ENCODE data around the gene ZNF579.
"Not testable (repeated sequence)": the region's sequence is repeated elsewhere in the genome, so short reads cannot be mapped to it uniquely, and the experiment has no call there.

ZNF579 gene

DNA sequence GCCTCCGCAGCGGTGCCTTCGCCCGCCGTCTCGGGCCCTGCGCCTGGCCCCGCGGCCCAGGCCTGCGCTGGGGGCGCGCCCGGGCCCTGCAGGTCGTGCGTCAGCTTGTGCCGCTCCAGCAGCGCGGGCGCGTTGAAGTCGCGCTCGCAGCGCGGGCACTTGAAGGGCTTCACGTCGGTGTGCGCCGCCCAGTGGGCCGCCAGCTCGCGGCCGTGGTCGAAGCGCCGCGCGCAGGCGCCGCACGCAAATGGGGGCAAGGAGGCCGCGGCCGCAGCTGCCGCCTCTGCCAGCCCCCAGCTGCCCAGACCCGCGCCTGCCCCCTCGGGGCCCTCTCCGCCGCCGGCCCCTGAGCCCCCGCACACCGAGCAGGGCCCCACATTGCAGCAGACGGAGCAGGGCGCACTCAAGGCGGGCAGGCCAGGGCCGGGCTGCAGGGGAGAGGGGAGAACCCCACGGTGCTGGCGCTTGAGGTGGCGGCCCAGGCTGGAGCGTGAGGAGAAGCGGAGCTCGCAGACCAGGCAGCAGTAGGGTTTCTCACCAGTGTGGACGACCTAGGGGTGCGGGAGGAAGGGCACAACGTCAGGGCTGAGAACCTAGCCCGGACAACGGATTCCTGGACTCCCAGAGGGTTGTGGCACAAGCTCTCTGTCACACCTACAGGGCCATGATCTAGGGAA is 12.6 kb upstream of the ZNF579 start:
- DNase-seq (ENCODE audit: low spot score), result no peak

DNA sequence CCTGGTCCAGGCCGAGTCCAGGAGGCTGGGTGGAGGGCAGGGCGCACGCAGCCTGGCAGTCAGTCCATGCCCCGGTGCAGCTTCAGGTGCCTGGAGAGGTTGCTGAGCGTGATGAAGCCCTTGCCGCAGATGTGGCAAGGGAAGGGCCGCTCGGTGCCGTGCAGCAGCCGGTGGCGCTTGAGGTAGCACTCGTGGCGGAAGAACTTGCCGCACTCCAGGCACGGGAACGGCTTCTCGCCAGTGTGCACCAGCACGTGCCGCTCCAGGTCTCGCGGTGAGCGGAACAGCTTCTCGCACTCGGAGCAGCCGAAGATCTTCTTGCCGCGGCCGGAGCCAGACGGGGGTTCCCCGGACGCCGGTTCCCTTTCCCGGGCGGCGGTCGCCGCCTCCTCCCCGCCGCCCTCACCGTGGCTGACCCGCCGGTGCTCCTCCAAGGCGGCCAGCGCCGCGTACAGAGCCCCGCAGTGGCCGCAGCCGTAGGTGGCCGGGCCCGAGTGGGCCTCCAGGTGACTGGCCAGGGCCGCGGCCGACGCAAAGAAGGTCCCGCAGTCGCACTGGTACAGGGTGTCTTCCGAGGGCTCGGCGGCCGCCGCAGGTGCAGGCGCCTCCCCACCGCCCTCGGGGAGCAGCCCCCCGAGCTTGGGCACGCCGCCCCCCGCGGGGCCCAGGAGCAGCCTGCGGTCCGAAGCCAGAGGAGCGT is 11.9 kb upstream of the ZNF579 start:
- DNase-seq (ENCODE audit: low spot score), result no peak

DNA sequence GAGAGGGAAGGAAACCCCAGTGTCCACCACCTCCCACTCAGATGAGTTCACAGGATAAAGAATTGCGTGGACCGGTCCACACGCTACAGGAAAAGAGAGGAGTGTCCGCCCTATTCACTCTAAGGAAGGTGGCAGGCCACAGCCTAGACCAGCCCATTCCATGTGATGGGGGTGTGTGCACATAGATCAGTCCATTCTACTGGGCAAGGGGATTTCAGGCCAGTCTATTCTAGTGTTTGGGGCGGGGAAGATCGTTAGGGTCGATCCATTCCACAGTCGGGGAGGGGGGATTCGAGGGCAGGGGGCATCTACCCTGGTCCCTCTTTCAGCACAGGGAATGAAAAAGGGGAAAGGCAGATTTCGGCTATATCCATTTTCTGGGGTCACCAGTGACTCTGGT is 10.9 kb upstream of the ZNF579 start:
- DNase-seq (ENCODE audit: low spot score), result no peak

DNA sequence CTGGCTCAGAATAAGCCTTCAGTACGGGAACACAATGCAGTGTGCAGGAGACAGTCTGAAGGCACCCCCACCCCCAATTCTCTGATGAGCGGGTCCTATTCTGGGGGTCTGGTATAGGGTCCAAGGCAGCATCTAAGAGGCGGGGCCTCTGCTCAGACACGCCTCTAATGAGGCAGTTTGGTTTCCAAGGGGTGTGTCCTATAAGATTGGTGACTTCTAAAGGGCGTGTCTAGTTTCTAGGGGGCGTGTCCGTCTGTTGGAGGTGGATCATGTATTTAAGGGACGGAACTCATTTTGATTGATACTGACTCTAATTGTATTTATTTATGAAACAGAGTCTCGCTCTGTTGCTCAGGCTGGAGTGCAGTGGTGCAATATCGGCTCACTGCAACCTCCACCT is 10.0 kb upstream of the ZNF579 start:
- DNase-seq (ENCODE audit: low spot score), result no peak

DNA sequence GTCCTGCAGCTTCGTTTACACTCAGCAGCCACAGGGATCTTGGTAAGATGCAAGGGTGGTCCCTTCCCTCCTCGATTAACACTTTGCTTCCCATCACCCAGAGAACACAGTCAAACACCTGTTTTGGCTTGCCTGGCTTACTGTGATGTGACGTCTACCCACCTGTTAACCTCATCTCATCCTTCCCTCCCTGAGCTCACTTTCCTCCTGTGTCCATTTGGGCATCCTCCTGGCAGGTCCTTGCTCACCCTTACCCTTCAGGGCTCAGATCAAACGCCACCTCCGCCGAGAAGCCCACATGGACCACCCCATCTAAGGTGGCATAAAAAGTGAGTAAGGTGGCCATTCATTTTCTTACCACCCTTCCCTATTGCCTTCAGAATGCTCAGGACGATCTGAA is 9.5 kb upstream of the ZNF579 start:
- no peak for DNase-seq (ENCODE audit: low spot score)

DNA sequence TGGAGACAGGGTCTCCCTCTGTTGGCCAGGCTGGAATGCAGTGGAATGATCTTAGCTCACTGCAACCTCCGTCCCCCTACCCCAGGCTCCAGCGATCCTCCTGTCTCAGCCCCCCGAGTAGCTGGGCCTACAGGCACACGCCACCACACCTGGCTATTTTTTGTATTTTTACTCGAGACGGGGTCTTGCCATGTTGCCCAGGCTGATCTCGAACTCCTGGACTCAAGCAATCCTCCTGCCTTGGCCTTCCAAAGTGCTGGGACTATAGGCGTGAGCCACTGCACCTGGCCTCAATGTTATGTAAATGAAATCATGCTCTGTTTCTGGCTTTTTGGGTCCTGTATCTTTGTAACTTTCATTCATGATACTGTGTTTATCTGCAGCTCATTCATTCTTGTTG is 8.1 kb upstream of the ZNF579 start:
- DNase-seq (ENCODE audit: low spot score), result no peak

DNA sequence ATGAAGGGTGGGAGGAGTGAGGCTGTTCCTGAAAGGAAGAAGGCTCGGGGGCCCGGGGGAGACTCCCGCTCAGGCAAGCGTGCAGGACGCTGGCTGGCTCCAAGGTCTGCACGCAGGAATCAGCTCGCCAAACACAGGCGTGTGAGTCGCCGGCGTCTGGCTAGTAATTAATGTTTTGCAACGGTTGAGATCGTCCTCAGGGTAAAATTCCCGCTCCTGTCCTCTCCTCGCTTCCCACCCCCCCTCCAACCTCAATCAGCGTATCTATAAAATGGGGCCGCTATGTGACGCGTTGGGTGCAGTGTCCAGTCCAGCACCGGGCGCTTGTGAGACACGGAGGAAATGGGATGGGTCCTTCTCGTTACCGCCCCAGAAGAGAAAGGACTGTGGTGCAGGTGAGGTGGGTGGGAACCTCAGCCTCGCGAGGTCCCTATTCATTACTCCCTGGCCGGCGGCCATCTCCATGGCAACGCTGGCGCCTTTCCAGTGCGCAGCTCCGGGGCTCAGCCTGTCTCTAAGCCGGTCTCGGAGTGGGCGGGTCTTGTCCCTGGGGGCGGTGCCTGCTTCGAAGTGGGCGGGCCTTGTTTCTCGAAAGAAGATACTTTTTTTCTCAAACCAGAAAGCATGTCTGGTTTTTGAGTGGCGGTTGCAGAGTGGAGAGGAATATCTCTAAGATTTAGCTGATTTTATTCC is 6.5 kb upstream of the ZNF579 start:
- DNase-seq (ENCODE audit: low spot score), result peak; percentile 90

DNA sequence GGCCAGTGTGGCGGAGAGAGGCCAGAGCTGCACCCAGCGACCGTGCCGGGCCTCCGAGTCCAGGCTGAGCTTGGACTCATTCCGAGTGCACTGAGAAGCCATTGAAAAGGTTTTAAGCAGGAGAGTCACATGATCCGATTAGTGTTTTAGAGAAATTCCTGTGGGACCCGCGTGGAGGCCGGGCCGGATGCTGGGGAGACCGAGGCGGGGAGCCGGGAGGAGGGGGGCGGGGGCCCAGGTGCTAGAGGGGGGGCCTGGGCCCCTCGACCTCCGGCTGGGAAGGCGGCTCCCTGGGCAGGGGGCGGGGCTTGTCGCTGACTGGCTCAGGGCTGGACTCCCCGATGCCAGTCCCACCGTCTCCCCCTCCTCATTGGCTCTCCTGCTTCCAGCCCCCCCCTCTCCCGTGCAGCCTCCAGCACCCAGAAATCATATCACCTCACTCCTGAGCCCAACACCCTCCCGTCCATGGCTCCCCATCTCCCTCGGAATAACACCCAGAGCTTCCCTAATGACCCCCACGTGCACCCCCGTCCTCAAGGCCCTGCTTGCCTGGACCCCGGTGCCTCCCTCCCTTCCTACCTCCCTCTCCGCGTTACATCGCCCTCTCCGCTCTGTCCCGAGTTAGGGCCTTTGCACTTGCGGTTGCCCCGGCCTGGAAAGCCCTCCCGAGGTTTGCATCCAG is 5.2 kb upstream of the ZNF579 start:
- peak; percentile 55 for DNase-seq (ENCODE audit: low spot score)

DNA sequence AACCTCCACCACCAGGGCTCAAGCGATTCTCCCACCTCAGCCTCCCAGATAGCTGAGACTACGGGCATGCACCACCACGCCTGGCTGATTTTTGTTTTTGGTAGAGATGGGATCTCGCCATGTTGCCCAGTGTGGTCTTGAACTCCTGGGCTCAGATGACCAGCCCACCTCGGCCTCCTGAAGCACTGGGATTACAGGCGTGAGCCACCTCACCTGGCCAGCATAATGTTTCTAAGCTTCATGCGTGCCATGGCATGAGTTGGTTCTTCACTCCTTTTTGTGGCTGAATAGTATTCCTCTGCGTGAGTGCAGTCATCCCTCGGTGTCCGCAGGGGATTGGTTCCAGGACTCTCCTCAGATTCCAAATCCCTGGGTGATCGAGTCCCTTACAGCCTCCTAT is 4.2 kb upstream of the ZNF579 start:
- no peak for DNase-seq (ENCODE audit: low spot score)

DNA sequence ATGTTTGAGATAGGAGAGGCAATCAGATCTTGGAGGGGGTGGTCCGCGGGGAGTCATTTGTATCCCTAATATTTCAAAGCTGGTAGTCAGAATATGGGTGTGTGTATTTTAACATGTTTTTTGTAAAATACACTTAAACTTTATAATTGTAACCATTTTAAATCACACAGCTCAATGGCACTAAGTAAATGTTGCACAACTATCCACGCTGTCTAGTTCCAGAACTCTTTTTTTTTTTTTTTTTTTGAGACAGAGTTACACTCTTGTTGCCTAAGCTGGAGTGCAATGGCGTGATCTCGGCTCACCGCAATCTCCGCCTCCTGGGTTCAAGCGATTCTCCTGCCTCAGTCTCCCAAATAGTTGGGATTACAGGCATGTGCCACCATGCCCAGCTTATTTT is 3.2 kb upstream of the ZNF579 start:
- DNase-seq (ENCODE audit: low spot score), result not testable (repeated sequence)

DNA sequence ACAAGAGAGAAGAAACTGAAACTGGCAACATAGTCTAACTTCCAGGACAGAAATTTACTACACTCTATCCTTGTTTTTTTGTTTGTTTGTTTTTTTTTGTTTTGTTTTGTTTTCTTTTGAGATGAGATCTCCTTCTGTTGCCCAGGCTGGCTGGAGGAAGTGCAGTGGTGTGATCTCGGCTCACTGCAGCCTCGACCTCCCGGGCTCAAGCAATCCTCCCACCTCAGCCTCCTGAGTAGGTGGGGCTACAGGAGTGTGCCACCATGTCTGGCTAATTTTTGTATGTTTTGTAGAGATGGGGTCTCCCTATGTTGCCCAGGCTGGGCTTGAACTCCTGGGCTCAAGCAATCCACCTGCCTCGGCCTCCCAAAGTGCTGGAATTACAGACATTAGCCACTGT is 1.6 kb upstream of the ZNF579 start:
- not testable (repeated sequence) for DNase-seq (ENCODE audit: low spot score)

DNA sequence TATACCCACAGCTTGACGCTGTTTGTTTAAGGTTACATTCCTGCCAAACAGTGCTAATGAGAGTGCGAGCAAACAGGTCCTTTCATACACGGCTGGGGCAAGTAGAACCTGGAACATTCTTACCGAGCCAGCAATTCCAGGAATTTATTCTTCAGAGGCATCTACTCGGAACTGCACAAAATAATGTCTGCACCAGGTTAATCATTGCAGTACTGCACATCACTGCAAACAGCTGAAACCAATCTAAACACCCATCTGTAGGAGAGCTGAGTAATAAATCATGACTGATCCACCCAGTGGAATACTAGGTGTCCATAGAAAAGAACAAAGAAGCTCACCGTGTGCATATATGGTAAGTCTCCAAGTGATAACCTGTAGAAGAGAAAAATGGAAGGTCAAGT is 1.2 kb upstream of the ZNF579 start:
- DNase-seq (ENCODE audit: low spot score), result no peak

DNA sequence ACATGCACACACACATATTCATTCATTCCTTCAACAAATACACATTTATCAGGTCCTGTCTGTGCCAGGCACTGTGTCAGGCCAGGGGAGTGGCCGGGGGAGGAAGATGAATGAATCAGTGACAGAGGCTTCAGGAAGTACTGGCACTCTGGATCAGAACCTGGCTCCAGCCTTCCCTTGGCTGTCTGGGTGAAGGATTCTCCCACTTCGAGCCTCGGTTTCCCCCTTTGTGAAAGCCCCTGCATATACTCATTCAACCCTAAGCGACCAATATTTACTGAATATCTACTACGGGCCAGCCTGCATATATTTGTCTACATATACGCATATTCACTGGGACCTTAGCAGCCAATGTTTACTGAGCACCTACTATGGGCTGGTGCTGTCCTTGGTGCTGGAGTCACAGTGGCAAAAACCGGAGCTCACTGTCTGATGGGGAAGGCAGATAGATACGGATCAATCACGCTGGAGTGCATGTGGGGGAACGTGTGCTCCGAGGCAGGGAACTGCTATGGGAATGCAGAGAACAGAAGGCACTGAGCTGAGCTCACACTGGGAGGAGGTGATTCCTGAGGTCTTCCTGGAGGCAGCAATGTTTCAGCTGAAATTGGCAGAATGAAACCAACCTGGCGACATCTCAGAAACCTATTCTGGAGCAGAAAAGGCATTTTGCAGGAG is 636 bp upstream of the ZNF579 start:
- no peak for DNase-seq (ENCODE audit: low spot score)

DNA sequence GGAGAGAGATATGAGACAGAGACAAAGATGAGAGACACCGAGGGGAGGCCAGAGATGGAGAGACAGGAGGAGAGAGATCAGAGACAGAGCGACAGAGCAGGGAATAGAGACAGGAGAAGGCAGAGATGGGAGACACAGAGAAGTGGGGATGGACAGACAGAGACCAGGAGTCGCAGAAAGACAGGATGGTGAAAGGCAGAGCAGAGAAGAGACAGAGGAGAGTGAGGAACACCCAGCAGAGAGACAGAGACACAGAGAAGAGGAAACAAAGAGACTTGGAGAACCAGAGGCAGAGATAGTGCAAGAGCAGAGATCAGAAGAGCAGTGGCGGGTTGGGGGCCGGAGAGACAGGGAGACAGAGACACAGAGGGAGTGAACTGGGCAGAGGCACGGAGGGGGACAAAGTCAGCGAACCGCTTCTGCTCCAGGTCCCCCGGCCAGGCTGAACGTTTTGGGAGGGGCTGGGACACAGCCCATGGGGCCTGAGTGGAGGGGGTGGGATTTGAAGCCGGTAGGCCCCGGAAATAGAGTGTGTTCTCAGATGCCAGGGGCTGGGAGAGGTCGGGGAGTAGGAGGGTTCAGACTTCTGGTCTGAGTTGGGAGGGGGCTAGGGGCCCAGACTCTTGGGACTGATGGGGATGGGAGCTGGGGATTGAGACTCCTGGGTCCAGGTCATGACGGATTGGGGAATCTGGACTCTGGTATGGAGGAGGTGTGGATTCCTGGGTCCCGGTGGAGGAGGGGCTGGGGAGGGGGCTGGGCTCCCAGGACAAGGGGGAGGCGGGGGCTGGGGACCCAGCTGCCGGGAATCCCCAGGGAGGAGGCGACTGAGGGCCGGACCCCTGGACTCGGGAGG is 654 bp downstream of the ZNF579 start:
- DNase-seq (ENCODE audit: low spot score), result no peak

DNA sequence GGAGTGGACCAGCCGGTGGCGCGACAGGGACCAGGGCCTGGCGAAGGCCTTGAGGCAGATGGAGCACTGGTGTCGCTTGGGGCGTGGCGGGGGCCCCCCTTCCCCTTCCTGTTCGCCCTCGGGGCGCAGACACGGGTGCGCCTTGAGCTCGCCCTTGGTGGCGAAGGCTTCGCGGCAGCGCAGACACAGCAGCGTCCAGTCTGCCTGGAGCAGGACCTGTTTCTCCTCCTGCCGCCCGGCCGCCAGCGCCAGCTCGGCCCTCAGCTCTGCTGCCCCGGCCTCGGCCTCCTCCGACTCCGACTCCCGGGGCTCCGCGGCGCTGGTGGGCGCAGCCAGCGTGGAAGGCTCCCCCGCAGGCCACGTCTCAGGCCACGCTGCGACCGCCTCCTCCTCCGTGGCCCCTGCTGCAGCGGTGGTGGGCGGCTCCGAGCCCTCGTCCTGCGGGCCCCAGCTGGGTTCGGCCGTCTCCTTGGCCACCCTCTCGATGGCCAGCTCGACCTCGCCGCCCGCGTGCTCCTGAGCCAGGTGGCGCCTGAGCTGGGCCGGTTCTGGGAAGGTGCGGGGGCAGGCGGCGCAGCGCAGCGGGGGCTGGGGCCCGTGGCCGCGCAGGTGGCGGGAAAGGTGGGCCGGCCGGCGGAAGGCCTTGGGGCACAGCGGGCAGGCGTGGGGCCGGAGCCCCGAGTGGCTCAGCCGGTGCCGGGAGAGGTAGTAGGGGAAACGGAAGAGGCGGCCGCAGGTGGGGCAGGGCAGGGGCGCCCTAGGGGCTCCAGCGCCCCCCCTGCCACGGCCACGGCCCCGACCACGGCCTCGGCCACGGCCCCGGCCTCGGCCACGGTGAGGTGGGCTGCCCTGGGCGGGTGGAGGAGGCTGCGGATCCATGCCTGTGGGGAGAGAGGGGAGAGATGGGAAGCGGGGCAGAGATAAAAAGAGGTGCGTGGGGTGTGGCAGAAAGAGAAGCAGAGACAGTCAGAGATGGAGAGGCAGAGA is 1.6 kb downstream of the ZNF579 start:
- DNase-seq (ENCODE audit: low spot score), result no peak

DNA sequence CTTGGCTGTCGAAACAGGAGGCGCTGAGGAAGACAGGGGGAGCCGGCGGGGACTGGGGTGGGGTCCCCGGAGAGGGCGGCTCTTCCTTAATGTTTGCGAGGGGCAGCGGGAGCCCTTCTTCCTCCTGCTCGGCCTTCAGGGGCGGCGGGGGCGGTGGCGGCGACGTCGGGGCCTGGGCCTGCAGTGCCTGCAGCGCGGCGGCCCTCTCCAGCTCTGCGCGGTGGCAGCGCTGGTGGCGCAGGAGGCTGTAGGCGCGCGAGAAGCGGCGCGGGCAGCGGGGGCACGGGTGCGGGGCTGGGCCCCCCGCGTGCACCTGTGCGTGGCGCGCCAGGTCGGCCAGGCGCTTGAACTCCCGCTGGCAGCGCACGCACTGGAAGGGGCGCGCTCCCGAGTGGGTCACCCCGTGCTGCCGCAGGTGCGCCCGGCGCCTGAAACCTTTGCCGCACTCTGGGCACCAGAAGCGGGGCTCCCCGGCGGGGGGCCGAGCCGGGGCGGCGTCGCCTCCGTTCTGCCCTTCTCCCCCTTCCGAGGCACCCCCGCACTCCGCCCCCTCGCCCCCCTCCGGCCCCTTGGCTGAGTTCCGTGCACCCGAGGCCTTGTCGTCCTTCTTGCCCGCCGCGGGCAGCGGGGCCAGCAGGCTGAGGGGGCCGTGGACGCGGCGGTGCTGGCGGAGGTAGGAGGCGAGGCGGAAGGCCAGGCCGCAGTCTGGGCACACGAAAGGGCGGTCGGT is 2.5 kb downstream of the ZNF579 start:
- no peak for DNase-seq (ENCODE audit: low spot score)

DNA sequence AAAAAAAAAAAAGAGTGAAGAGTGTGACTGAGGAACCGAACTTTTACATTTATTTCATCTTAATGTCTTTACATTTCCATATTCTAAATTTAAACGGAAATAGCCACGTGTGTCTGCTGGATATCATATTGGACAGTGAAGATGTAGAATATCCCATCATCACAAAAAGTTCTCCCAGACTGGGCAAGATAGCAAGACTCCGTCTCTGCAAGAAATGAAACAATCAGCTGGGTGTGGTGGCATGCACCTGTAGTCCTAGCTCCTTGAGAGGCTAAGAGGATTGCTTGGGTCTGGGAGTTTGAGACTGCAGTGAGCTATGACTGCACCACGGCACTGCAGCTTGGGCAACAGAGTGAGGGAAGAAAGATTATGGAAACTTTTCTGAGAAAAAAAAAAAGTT is 3.9 kb downstream of the ZNF579 start:
- no peak for DNase-seq (ENCODE audit: low spot score)

DNA sequence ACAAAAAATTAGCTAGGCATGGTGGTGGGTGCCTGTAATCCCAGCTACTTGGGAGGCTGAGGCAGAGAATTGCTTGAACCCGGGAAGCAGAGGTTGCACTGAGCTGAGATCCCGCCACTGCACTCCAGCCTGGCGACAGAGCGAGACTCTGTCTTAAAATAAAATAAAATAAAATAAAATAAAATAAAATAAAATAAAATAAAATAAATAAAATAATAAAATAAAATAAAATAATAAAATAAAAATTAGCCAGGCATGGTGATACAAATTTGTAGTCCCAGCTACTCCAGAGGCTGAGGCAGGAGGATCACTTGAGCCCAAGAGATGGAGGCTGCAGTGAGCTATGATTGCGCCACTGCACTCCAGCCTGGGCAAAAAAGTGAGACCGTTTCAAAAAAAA is 6.7 kb downstream of the ZNF579 start:
- not testable (repeated sequence) for DNase-seq (ENCODE audit: low spot score)

DNA sequence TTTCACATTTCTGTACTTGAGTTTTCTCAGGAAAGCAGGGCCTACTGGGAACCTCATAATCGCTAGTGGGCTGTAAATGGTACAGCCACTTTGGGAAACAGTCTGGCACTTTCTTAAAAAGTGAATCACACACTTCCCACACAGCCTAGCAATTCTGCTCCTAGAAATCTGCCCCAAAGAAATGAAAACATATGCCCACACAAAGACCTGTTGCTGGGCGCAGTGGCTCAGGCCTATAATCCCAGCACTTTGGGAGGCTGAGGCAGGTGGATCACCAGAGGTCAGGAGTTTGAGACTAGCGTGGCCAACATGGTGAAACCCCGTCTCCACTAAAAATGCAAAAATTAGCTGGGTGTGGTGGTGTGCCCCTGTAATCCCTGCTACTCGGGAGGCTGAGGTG is 11.2 kb downstream of the ZNF579 start:
- not testable (repeated sequence) for DNase-seq (ENCODE audit: low spot score)
